KMS-11 (cell line): Measurements from ENCODE around the gene RRP8.

Source experiments
- H2AFZ ChIP-seq: fragments of 200-600 bp; sonication (generic); 2 replicates; pipeline ENCODE4 v1.6.1; 2016; ENCODE audit warnings: antibody characterized with exemption, mixed run types, low read depth
- H3K27ac ChIP-seq: fragments of 200-600 bp; sonication (generic); 2 replicates; pipeline ENCODE4 v1.6.1; 2016; ENCODE audit warnings: mild to moderate bottlenecking, mixed run types
- H3K27me3 ChIP-seq: fragments of 200-600 bp; sonication (generic); 2 replicates; pipeline ENCODE4 v1.6.1; 2017; ENCODE audit warnings: mild to moderate bottlenecking, low read depth, mixed run types, moderate library complexity; ENCODE audit not compliant: insufficient read depth
- H3K36me3 ChIP-seq: fragments of 200-600 bp; sonication (generic); 2 replicates; pipeline ENCODE4 v1.6.1; 2017; ENCODE audit warnings: mild to moderate bottlenecking, mixed run types; ENCODE audit not compliant: insufficient read depth
- H3K4me1 ChIP-seq: fragments of 200-600 bp; sonication (generic); 2 replicates; pipeline ENCODE4 v1.6.1; 2016; ENCODE audit warnings: mild to moderate bottlenecking, low read depth, mixed run types; ENCODE audit not compliant: poor library complexity, severe bottlenecking
- H3K4me2 ChIP-seq: fragments of 200-600 bp; sonication (generic); 2 replicates; pipeline ENCODE4 v1.7.0; 2016; ENCODE audit warnings: mild to moderate bottlenecking, mixed run types
- H3K4me3 ChIP-seq: fragments of 200-600 bp; sonication (generic); IDR thresholded peaks from 2 replicates; pipeline ENCODE4 v1.6.1; 2017; ENCODE audit warnings: low read depth, low read length, mixed read lengths; ENCODE audit not compliant: insufficient read depth
- H3K79me2 ChIP-seq: fragments of 200-600 bp; sonication (generic); 2 replicates; pipeline ENCODE4 v1.6.1; 2016; ENCODE audit warnings: low read depth, mixed run types; ENCODE audit not compliant: insufficient read depth
- H3K9ac ChIP-seq: fragments of 200-600 bp; sonication (generic); 2 replicates; pipeline ENCODE4 v1.6.1; 2016; ENCODE audit warnings: mild to moderate bottlenecking, mixed run types
- H4K20me1 ChIP-seq: fragments of 200-600 bp; sonication (generic); 2 replicates; pipeline ENCODE4 v1.6.1; 2016; ENCODE audit warnings: mild to moderate bottlenecking, mixed run types; ENCODE audit not compliant: insufficient read depth
- TF ChIP-seq, protein P1 (sequence below): fragments of 200-600 bp; sonication (generic); conservative IDR thresholded peaks from 2 replicates; pipeline ENCODE4 v1.6.1; 2017; ENCODE audit warnings: low read depth, mild to moderate bottlenecking, antibody characterized with exemption, low read length, moderate library complexity, mixed read lengths

Gene RRP8

DNA sequence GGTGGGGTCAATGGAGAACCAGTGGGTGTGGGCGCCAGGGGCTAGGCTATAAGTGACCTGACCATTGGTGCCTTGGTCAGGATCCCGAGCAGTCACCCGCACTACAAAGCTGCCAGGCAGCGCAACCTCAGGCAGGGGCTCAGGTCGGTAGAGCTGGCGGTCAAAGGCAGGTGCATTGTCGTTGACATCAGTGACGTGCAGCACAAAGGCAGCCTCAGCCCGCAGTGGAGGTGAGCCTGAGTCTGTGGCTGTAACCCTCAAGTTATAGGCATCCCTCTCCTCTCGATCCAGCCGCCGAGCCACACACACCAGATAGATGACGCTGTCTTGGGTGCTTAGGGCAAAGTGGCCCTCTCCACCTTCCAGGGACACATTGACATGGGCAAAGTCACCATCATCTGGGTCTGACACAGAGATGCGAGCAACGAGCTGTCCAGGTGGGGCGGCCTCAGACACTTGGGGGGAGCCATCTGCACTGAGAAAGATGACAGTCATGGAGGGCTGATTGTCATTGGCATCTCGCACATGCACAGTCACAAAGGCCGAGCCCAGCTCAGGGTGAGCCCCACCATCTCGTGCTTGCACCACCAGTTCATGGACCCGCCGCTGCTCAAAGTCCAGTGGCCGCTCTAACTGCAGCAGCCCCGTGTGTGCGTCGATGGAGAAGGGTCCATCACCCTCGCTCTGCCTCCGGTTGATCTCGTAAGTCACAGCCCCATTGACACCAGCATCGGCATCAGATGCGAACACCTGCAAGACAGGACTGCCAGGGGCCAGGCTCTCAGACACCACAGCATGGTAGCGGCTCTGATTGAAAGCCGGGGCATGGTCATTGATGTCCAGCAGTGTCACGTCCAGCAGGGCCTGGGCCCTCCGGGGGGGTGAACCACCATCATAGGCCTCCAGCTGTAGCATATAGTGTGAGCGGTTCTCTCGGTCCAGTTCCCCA lies 36.9 kb upstream of the RRP8 start:
- Histone ChIP-seq H3K79me2 (no peaks in the 10 kb centered on the region), H4K20me1 (no peaks in the 10 kb centered on the region), H3K27ac (no peak overlapping the region), H2AFZ (no peak overlapping the region), H3K4me3 (no peak overlapping the region), H3K36me3 (no peaks in the 10 kb centered on the region), H3K4me2 (no peak overlapping the region), H3K27me3 (no peaks in the 10 kb centered on the region), H3K4me1 (no peaks in the 10 kb centered on the region), H3K9ac (no peak overlapping the region)
- TF ChIP-seq, protein P1, sequence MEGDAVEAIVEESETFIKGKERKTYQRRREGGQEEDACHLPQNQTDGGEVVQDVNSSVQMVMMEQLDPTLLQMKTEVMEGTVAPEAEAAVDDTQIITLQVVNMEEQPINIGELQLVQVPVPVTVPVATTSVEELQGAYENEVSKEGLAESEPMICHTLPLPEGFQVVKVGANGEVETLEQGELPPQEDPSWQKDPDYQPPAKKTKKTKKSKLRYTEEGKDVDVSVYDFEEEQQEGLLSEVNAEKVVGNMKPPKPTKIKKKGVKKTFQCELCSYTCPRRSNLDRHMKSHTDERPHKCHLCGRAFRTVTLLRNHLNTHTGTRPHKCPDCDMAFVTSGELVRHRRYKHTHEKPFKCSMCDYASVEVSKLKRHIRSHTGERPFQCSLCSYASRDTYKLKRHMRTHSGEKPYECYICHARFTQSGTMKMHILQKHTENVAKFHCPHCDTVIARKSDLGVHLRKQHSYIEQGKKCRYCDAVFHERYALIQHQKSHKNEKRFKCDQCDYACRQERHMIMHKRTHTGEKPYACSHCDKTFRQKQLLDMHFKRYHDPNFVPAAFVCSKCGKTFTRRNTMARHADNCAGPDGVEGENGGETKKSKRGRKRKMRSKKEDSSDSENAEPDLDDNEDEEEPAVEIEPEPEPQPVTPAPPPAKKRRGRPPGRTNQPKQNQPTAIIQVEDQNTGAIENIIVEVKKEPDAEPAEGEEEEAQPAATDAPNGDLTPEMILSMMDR = no peak

DNA sequence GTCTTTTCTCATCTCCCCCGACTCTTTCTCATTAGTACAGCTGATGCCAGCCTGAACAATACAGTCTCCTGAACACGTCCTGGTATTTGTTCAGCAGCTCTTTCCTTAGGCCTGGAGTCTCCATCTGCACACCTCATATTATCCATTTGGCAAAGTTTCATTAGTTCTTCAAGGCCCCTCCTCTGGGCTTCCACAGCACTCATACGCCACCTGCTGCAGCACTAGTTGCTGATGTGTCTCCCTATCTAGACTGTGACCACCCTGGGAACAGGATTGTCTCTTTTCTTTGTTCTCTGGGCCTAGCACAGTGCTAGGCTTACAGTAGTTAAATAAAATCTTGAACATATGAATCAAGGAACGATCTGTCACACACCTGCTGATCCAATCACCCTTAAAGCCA lies 35.0 kb upstream of the RRP8 start:
- Histone ChIP-seq H3K4me2 (no peak overlapping the region), H3K79me2 (no peaks in the 10 kb centered on the region), H3K4me1 (no peaks in the 10 kb centered on the region), H3K4me3 (no peak overlapping the region), H3K9ac (no peak overlapping the region), H3K27ac (no peak overlapping the region), H4K20me1 (no peaks in the 10 kb centered on the region), H3K36me3 (no peaks in the 10 kb centered on the region), H3K27me3 (no peaks in the 10 kb centered on the region), H2AFZ (no peak overlapping the region)
- TF ChIP-seq, protein P1 = no peak

DNA sequence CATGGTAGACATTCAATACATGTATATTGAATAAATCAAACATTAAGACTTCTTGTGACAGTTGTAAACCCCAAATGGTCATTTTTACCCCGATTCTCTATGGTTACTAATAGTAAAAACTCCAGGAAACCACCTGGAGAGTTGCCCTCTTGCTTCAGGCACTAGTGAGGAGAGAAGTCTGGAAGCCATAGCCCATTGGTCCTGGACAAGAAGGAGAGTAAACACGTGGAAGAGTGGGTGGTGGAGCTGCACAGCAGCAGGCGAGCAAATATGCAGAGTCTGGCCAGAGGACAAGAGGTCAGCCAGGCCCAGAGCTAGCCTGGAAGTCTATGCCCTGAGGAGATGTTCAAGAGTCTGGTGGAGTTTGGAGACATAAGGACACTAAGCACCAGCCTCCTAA lies 34.5 kb upstream of the RRP8 start:
- TF ChIP-seq, protein P1 = no peak
- Histone ChIP-seq H3K9ac (no peak overlapping the region), H3K27me3 (no peaks in the 10 kb centered on the region), H3K4me2 (no peak overlapping the region), H3K4me3 (no peak overlapping the region), H3K79me2 (no peaks in the 10 kb centered on the region), H3K4me1 (no peaks in the 10 kb centered on the region), H4K20me1 (no peaks in the 10 kb centered on the region), H2AFZ (no peak overlapping the region), H3K36me3 (no peaks in the 10 kb centered on the region), H3K27ac (no peak overlapping the region)

DNA sequence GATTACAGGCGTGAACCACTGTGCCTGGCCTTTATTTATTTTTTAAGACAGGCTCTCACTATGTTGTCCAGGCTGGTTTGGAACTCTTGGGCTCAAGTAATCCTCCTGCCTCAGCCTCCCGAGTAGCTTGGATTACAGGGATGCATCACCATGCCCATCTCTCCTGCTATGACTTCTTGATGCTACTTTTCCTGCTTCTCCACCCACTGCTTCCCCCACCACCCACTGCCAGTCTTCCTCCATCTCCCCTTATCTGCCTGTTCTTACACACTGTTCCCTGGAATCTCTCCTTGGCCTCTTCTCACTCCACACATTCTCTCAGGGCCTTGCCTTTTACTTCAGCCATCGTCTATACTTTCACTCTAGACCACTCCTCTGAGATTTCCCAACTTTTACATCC lies 33.1 kb upstream of the RRP8 start:
- Histone ChIP-seq H3K36me3 (no peaks in the 10 kb centered on the region), H3K9ac (no peak overlapping the region), H3K27me3 (no peaks in the 10 kb centered on the region)

More for the DNA sequence above, 33.1 kb upstream of the RRP8 start:
- Histone ChIP-seq H3K4me3 (no peak overlapping the region), H3K4me2 (no peak overlapping the region), H4K20me1 (no peaks in the 10 kb centered on the region), H2AFZ (no peak overlapping the region), H3K27ac (no peak overlapping the region), H3K4me1 (no peaks in the 10 kb centered on the region), H3K79me2 (no peaks in the 10 kb centered on the region)
- TF ChIP-seq, protein P1 = no peak
